Upper lobe of left lung (tissue), 4 donors: ENCODE measurements around the gene C6orf132.

ENCODE experiments used
- CTCF ChIP-seq, 6 experiments: fragments of 450-650 bp in 4 of 6; fragments of 200-600 bp in 2 of 6; sonication (generic) in 2 of 6; IDR thresholded peaks; one replicate each; pipeline ENCODE4 v1.5.1; 2016 to 2019; ENCODE audit warnings: antibody characterized with exemption in 6 of 6
- EP300 ChIP-seq, 4 donors: sonication (generic); formaldehyde crosslinking; IDR thresholded peaks; one replicate each; pipeline ENCODE4 v1.5.1; 2017; ENCODE audit warnings: antibody characterized with exemption in 4 of 4, control low read depth in 2 of 4
- POLR2A ChIP-seq, 4 donors: fragments of 450-650 bp; IDR thresholded peaks; one replicate each; pipeline ENCODE4 v1.5.1; 2016 to 2017; ENCODE audit warnings: antibody characterized with exemption in 4 of 4, mild to moderate bottlenecking in 2 of 4
- POLR2AphosphoS5 ChIP-seq, 2 donors: sonication (generic); formaldehyde crosslinking; IDR thresholded peaks; one replicate each; pipeline ENCODE4 v1.5.1; 2017; ENCODE audit warnings: antibody characterized with exemption in 2 of 2

- TF ChIP-seq CTCF (IDR thresholded peaks at IDR 0.05), result no peak
- no peak for TF ChIP-seq POLR2A (IDR thresholded peaks at IDR 0.05)
- no peak for TF ChIP-seq POLR2AphosphoS5 (IDR thresholded peaks at IDR 0.05)
- no peak for TF ChIP-seq EP300 (IDR thresholded peaks at IDR 0.05)
These were observed 70.4 kb downstream of the C6orf132 start for GRCh38 chr6:42071881-42072583.
